Brain pericyte (primary cell): ENCODE results near the gene HTATIP2.
A peak's percentile ranks its signal among the peaks of the same experiment; 100 is the strongest.
"Not testable (repeated sequence)": the region's sequence is repeated elsewhere in the genome, so short reads cannot be mapped to it uniquely, and the experiment has no call there.

ENCODE experiments used
- DNase-seq: peaks from one replicate; pipeline ENCODE4 v3.0.0-alpha.2; 2012; ENCODE audit warnings: low read depth, low spot score

Gene HTATIP2

GRCh38 chr11:20372081-20372626 is 8.6 kb downstream of the HTATIP2 start:
- DNase-seq, result no peak

DNA sequence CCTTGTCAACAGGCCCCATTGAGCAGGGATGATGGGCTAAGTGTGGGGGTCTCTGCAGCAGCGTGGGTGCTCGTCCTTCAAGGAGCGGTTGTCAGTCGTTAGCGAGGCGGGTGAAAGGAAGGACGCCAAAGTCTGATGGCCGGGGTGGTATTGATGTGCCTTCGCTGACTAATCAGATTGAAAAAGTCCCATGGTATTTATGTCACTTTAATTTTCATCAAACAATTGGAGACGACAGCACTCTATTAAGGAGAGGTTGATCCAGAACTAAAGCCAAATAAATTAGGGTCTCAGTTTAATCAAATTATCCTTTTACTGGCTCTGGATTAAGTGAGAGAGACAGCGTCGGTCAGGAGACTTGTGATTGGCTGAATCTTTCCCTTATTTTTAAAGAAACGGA is 9.6 kb downstream of the HTATIP2 start:
- DNase-seq, result no peak

- DNase-seq, result no peak
Measured at GRCh38 chr11:20373568-20374209, 10.2 kb downstream of the HTATIP2 start.

DNA sequence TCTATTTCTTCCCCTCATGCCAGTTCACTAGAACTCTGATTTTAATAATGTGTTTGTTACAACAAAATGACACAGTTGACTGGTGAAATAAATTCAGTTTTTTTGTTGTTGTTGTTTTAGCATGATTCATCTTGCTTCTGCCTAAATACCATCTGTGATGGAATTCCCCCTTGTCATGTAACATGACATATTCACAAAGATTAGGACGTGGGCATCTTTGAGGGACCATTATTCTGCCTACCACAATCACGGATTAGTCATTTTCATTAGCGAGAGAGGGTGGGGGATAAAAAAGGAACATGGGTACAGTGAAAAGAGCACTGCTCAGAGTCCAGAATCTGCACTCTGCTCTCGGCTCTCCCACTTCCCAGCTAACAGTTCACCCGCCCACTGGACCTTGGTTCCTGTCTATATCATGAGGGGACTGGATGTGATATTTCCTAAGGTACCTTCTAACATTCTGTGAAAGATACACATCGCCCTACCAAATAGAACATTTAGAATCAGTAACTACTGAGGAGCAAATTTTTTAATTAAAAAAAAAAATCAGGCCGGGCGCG is 11.3 kb downstream of the HTATIP2 start:
- no peak for DNase-seq

- DNase-seq, result no peak
Measured at GRCh38 chr11:20376162-20376730, 12.7 kb downstream of the HTATIP2 start.

- DNase-seq, result not testable (repeated sequence)
Measured at GRCh38 chr11:20385996-20386395, 22.5 kb downstream of the HTATIP2 start.

- peak; percentile 90 for DNase-seq
Measured at GRCh38 chr11:20387261-20388095, 24.0 kb downstream of the HTATIP2 start, which contains the start of gene PRMT3. TSS of gene PRMT3 (plus strand) at chr11:20387716. CDS start at chr11:20387747, 31 bp downstream.

- no peak for DNase-seq
Measured at GRCh38 chr11:20388096-20389055, 24.9 kb downstream of the HTATIP2 start.

DNA sequence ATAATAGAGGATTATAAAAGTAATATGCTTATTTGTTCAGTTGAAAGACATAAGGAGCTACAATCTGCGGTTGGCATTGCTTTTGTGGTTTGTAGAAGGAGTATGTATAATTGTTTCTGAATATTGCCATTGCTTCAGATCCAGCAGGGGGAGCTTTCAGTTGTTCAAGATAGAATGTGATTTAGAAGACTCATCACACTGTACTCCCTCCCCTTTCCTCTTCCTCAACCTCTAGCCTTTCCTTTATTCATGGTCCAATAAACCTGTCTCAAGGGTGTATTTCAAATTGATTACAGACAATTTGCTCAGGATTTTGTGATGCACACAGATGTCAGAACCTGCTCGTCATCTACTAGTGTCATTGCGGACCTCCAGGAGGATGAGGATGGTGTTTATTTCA is 33.8 kb downstream of the HTATIP2 start:
- DNase-seq, result no peak

DNA sequence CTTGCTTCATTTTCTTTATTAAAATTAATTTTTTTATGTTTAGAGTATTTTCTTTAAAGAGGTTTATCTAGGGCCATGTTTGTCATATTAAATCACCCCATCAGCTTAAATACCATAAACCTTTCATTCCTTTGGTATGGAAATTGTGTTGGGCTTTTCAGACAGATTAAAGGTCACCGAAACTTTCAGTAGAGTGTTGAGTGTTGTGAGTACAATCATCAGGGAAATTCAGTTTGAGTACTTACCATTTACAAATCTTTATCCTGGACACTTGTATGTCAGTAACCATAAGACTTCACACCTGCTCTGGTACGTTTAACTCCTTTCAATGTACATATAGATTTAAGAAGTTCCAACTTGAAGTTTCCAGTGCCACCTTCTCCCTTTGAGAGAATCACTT is 36.0 kb downstream of the HTATIP2 start:
- DNase-seq, result no peak

DNA sequence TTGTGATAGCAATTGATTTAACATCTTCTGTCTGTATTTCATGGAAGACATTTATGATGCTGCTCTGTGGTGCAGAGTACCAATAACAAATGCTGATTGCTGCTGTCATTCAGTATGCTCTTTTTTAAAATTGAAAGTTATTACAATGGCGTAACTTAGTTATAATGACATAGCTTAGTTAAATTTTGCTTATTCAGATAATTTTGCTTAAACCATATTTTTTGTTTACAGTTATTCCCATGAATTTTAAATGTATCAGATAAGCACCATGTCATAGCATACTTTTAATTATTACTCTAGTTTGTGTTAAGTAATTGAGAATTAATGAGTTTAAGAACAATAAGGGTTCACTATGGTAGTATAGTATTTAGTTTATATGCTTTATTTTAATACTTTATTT is 39.5 kb downstream of the HTATIP2 start:
- DNase-seq, result no peak

DNA sequence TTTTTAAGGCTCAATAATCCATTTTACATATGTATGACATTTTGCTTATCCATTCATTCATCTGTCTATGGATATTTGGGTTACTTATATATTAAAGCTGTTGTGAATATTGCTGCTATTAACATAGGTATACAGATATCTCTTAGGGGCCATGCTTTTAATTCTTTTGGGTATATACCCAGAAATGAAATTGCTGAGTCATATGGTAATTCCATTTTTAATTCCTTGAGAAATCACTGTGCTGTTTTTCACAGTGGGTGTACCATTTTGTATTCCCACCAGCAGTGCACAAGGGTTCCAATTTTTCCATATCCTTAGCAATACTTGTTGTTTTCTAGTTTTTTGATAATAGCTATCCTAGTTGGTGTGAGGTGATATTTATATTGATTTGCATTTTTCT is 43.0 kb downstream of the HTATIP2 start:
- no peak for DNase-seq

GRCh38 chr11:20407344-20407743 is 43.8 kb downstream of the HTATIP2 start:
- DNase-seq, result no peak

DNA sequence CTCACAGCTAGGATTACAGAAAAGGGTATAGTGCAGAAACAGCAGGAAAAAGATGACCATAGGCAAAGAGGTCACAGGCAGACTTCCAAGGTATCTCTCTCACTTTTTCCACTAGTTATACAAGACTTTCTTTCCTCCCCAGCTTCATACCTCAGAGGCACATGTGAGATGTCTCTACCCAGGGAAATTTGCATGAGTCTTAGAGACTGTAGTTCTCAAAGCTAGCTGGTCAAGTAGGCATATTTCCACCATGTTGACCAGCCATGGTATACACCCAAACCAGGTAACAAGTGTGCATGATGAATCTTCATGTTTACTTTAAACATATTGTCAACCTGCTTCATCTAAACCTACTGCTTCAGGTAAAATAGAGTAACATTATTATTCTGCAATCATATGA is 51.9 kb downstream of the HTATIP2 start:
- no peak for DNase-seq

- DNase-seq, result no peak
Measured at GRCh38 chr11:20417771-20418170, 54.3 kb downstream of the HTATIP2 start.

DNA sequence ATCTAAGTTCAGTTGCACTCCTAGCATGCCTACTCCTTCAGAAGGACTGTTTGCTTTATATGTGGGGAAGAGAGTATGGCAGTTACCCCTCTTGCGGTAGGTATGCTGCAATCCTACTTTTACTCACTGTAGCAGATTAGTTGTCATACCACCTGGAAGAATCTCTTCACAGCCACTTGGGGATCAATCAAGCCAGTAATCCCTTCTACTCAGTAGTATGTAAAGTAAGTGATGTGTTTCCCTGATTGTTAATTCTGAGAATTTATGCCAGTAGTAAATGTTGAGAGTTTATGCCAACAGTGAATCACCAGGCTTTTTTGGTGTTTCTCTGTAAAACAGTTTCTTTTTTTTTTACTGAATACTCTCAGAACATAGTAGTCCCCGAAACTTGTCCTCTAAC is 58.4 kb downstream of the HTATIP2 start:
- no peak for DNase-seq

DNA sequence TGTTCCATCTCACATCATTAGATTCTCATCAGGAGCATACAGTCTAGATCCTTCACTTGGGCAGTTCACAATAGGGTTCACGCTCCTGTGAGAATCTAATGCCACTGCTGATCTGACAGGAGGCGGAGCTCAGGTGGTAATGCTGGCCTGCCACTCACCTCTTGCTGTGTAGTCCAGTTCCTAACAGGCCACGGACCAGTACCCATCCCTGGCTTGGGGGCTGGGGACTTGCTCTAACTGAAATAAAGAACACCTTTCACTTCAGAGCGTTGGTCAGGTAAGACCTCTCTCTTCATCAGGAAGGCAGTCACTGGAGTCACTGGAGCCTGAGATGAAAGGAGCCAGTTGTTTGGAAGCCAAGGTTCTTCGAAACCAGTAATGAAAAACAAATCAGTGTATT is 65.7 kb downstream of the HTATIP2 start:
- DNase-seq, result no peak
